Measurements from ENCODE around the gene NEB. TPM values are rescaled to one million over a fixed set of nuclear protein-coding genes. Genes with fewer than 3 reads are reported as not detected.

Gene NEB
- total and polyA plus RNA-seq, 2 of the 13 experiments (the other 11 are each of a cell fraction or from before 2014, with no cell fraction given): 0.21 to 0.24 TPM

- POLR2A ChIA-PET: no interaction called here
- TF ChIP-seq STAG1 (CRISPR knock-in tag; IDR thresholded peaks at IDR 0.05) (no peak), DNMT1 (CRISPR knock-in tag; IDR thresholded peaks at IDR 0.05) (no peak)
- Histone ChIP-seq H3K79me2 (ENCODE audit: insufficient read depth, low read length) (no peaks in the 10 kb centered on the region), H3K4me2 (ENCODE audit: low read depth, low read length) (no peak overlapping the region), H3K36me3 (replicated peaks in 1 of 2; ENCODE audit: control insufficient read depth in 1 of 2, insufficient read depth in 2 of 2, low read length in 2 of 2) (no peaks in the 10 kb centered on the region), H3K9ac (ENCODE audit: insufficient read depth, low read depth, low read length) (no peak overlapping the region), H3K4me3 (replicated peaks in 1 of 3; ENCODE audit: insufficient read depth in 1 of 3, low read depth in 2 of 3, low read length in 3 of 3) (no peak overlapping the region), H3K27me3 (ENCODE audit: control insufficient read depth in 1 of 2, insufficient read depth in 2 of 2, low read length in 2 of 2) (no peaks in the 10 kb centered on the region), H3K4me1 (ENCODE audit: insufficient read depth, low read length) (no peaks in the 10 kb centered on the region), H3K9me3 (ENCODE audit: low read length) (no peaks in the 10 kb centered on the region), H3K27ac (ENCODE audit: extremely low read length, insufficient read depth, low read length) (no peak overlapping the region), H4K20me1 (ENCODE audit: insufficient read depth, low read length) (no peaks in the 10 kb centered on the region), H2AFZ (ENCODE audit: low read length) (no peak overlapping the region)
- intact Hi-C loops (cut with micrococcal nuclease; ENCODE audit: unreplicated experiment) (no loop called here), in situ Hi-C loops (cut with HindIII; ENCODE audit: extremely low pct_ligation_motif_present, low pct_unique_long_range_greater_than_20kb) (no loop called here)
- DNase-seq (ENCODE audit: low spot score) (no peak), FAIRE-seq (no peak), ATAC-seq (no peak; the same call in 2 of the 3 replicates)
- CTCF ChIA-PET (ENCODE audit: low intra/inter-chr PET ratio, low total read pairs): no interaction called here
- whole genome bisulfite sequencing (ENCODE audit: low lambda C conversion rate): 75% methylated on average over 5 of the region's 6 CpGs
- no TSS peak for BruUV-seq (replicated peaks)
Measured at GRCh38 chr2:151526572-151527090, 207.6 kb downstream of the NEB start.

GRCh38 chr2:151525821-151526373 lies 208.4 kb downstream of the NEB start:
- POLR2A ChIA-PET: no interaction called here
- DNase-seq (ENCODE audit: low spot score): no peak
- no peaks in the 10 kb centered on the region for H3K36me3 ChIP-seq (replicated peaks in 1 of 2; ENCODE audit: control insufficient read depth in 1 of 2, insufficient read depth in 2 of 2, low read length in 2 of 2)
- H4K20me1 ChIP-seq (ENCODE audit: insufficient read depth, low read length): no peaks in the 10 kb centered on the region
- no peaks in the 10 kb centered on the region for H3K79me2 ChIP-seq (ENCODE audit: insufficient read depth, low read length)
- no peak overlapping the region for H3K4me2 ChIP-seq (ENCODE audit: low read depth, low read length)
- H3K4me1 ChIP-seq (ENCODE audit: insufficient read depth, low read length): no peaks in the 10 kb centered on the region
- ATAC-seq: no peak
- no peak overlapping the region for H3K27ac ChIP-seq (ENCODE audit: extremely low read length, insufficient read depth, low read length)
- no peak for FAIRE-seq
- no peak overlapping the region for H3K9ac ChIP-seq (ENCODE audit: insufficient read depth, low read depth, low read length)
- in situ Hi-C loops (cut with HindIII; ENCODE audit: extremely low pct_ligation_motif_present, low pct_unique_long_range_greater_than_20kb): no loop called here
- intact Hi-C loops (cut with micrococcal nuclease; ENCODE audit: unreplicated experiment): no loop called here
- H3K9me3 ChIP-seq (ENCODE audit: low read length): no peaks in the 10 kb centered on the region
- CTCF ChIA-PET (ENCODE audit: low intra/inter-chr PET ratio, low total read pairs): no interaction called here
- 71% methylated on average over 9 of the region's 9 CpGs for WGBS (ENCODE audit: low lambda C conversion rate)
- H2AFZ ChIP-seq (ENCODE audit: low read length): no peak overlapping the region
- BruUV-seq (replicated peaks): no TSS peak
- no peak overlapping the region for H3K4me3 ChIP-seq (replicated peaks in 1 of 3; ENCODE audit: insufficient read depth in 1 of 3, low read depth in 2 of 3, low read length in 3 of 3)
- H3K27me3 ChIP-seq (ENCODE audit: control insufficient read depth in 1 of 2, insufficient read depth in 2 of 2, low read length in 2 of 2): no peaks in the 10 kb centered on the region
- TF ChIP-seq ZSCAN12 (CRISPR knock-in tag; IDR thresholded peaks at IDR 0.05): no peak
- TF ChIP-seq ZNF615 (CRISPR knock-in tag; IDR thresholded peaks at IDR 0.05; ENCODE audit: borderline replicate concordance): no peak
- no peak for TF ChIP-seq ZNF574 (CRISPR knock-in tag; IDR thresholded peaks at IDR 0.05)
- no peak for TF ChIP-seq MED13 (CRISPR knock-in tag; IDR thresholded peaks at IDR 0.05)
- no peak for TF ChIP-seq FOXC1 (CRISPR knock-in tag; IDR thresholded peaks at IDR 0.05; ENCODE audit: borderline replicate concordance)
- no peak for TF ChIP-seq MIXL1 (CRISPR knock-in tag; IDR thresholded peaks at IDR 0.05)
- TF ChIP-seq CREB1 (IDR thresholded peaks at IDR 0.05): no peak
- no peak for TF ChIP-seq CREB1 (CRISPR knock-in tag; IDR thresholded peaks at IDR 0.05)
- no peak for TF ChIP-seq ZSCAN25 (CRISPR knock-in tag; IDR thresholded peaks at IDR 0.05)
- no peak for TF ChIP-seq GPN1 (CRISPR knock-in tag; IDR thresholded peaks at IDR 0.05; ENCODE audit: borderline replicate concordance)
- TF ChIP-seq ZBTB38 (CRISPR knock-in tag; IDR thresholded peaks at IDR 0.05): no peak
- TF ChIP-seq ZNF562 (CRISPR knock-in tag; IDR thresholded peaks at IDR 0.05; ENCODE audit: borderline replicate concordance): no peak
- no peak for TF ChIP-seq E2F5 (CRISPR knock-in tag; conservative IDR thresholded peaks at IDR 0.05)
- TF ChIP-seq ZNF34 (CRISPR knock-in tag; IDR thresholded peaks at IDR 0.05; ENCODE audit: borderline replicate concordance): no peak
- no peak for TF ChIP-seq HNRNPL (IDR thresholded peaks at IDR 0.05; ENCODE audit: low read depth, low read length)
